PC-9 (cell line): ENCODE data around the gene PRIM1.

Experiments used
- CTCF ChIP-seq: fragments of 200-600 bp; sonication (generic); conservative IDR thresholded peaks from 2 replicates; pipeline ENCODE4 v1.6.1; 2017; ENCODE audit warnings: mixed run types, antibody characterized with exemption, mild to moderate bottlenecking, moderate library complexity
- EZH2 ChIP-seq: fragments of 200-600 bp; sonication (generic); IDR thresholded peaks from 2 replicates; pipeline ENCODE4 v1.8.0; 2017; ENCODE audit warnings: antibody characterized with exemption, low read depth

DNA sequence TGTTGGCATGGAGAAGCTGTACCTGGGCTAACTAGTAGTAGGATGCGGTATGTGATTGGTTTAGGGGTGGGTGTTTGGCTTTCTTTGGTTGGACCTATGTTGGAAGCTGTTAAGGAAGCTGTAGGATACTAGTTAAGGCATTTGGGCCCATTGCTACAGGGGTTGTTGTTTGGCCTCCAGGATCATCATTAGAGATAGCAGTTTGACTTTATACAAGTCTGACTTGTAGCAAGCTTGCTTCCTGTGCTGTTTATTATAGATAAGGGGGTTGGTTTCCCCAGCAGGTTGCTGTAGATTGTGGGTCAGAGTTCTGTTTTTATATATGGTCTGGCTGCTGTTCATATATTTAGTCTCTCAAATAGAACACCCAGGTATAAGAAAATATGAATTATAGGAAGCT, 1.4 kb upstream of the PRIM1 start:
- TF ChIP-seq CTCF: no peak
- TF ChIP-seq EZH2: no peak
